Measurements from ENCODE around the gene SH3YL1. TPM values are rescaled to one million over a fixed set of nuclear protein-coding genes. Genes with fewer than 3 reads are reported as not detected.

The SH3YL1 gene
- total RNA-seq, 1 experiment from 2014 or later = 33.0 TPM

GRCh38 chr2:309148-309953 is 45.5 kb upstream of the SH3YL1 start:
- TF ChIP-seq EZH2 (IDR thresholded peaks at IDR 0.05; ENCODE audit: borderline replicate concordance, low read depth, low read length, poor library complexity, severe bottlenecking) = no peak
- TF ChIP-seq CTCF (conservative IDR thresholded peaks at IDR 0.05; ENCODE audit: low read depth, low read length) = no peak
- no peak overlapping the region for H3K4me3 ChIP-seq (ENCODE audit: low read depth, low read length, poor library complexity, severe bottlenecking)
- no peaks in the 10 kb centered on the region for H3K36me3 ChIP-seq (ENCODE audit: insufficient read depth, low read length, poor library complexity, severe bottlenecking)
- intact Hi-C loops (cut with micrococcal nuclease; ENCODE audit: unreplicated experiment) = no loop called here
- H3K27me3 ChIP-seq (replicated peaks; ENCODE audit: insufficient read depth, low read depth, low read length, poor library complexity) = peaks cover 8% of the 10 kb centered on the region
- CTCF ChIA-PET = no interaction called here
- no peaks in the 10 kb centered on the region for H3K9me3 ChIP-seq (ENCODE audit: low read depth, low read length, poor library complexity, severe bottlenecking)
- no TSS peak for BruUV-seq (replicated peaks)
- POLR2A ChIA-PET (ENCODE audit: low non-redundant PET) = no interaction called here
- no peak overlapping the region for H3K27ac ChIP-seq (ENCODE audit: low read depth, low read length, poor library complexity, severe bottlenecking)
- H3K4me1 ChIP-seq (ENCODE audit: insufficient read depth, low read length, poor library complexity, severe bottlenecking) = no peaks in the 10 kb centered on the region
- DNase-seq (ENCODE audit: low spot score) = no peak

GRCh38 chr2:305366-305765 is 41.5 kb upstream of the SH3YL1 start:
- no peaks in the 10 kb centered on the region for H3K36me3 ChIP-seq (ENCODE audit: insufficient read depth, low read length, poor library complexity, severe bottlenecking)
- peaks cover 8% of the 10 kb centered on the region for H3K27me3 ChIP-seq (replicated peaks; ENCODE audit: insufficient read depth, low read depth, low read length, poor library complexity)
- TF ChIP-seq CTCF (conservative IDR thresholded peaks at IDR 0.05; ENCODE audit: low read depth, low read length) (no peak), EZH2 (IDR thresholded peaks at IDR 0.05; ENCODE audit: borderline replicate concordance, low read depth, low read length, poor library complexity, severe bottlenecking) (no peak)
- BruUV-seq (replicated peaks) = no TSS peak
- DNase-seq (ENCODE audit: low spot score) = no peak
- no peaks in the 10 kb centered on the region for H3K4me1 ChIP-seq (ENCODE audit: insufficient read depth, low read length, poor library complexity, severe bottlenecking)
- CTCF ChIA-PET = no interaction called here
- POLR2A ChIA-PET (ENCODE audit: low non-redundant PET) = no interaction called here
- no peak overlapping the region for H3K4me3 ChIP-seq (ENCODE audit: low read depth, low read length, poor library complexity, severe bottlenecking)
- no peak overlapping the region for H3K27ac ChIP-seq (ENCODE audit: low read depth, low read length, poor library complexity, severe bottlenecking)
- H3K9me3 ChIP-seq (ENCODE audit: low read depth, low read length, poor library complexity, severe bottlenecking) = no peaks in the 10 kb centered on the region
- intact Hi-C loops (cut with micrococcal nuclease; ENCODE audit: unreplicated experiment) = no loop called here

- POLR2A ChIA-PET (ENCODE audit: low non-redundant PET) = no interaction called here
- TF ChIP-seq EZH2 (IDR thresholded peaks at IDR 0.05; ENCODE audit: borderline replicate concordance, low read depth, low read length, poor library complexity, severe bottlenecking) (no peak), CTCF (conservative IDR thresholded peaks at IDR 0.05; ENCODE audit: low read depth, low read length) (no peak)
- peaks cover 37% of the 10 kb centered on the region for H3K27me3 ChIP-seq (replicated peaks; ENCODE audit: insufficient read depth, low read depth, low read length, poor library complexity)
- DNase-seq (ENCODE audit: low spot score) = no peak
- H3K36me3 ChIP-seq (ENCODE audit: insufficient read depth, low read length, poor library complexity, severe bottlenecking) = no peaks in the 10 kb centered on the region
- no peak overlapping the region for H3K27ac ChIP-seq (ENCODE audit: low read depth, low read length, poor library complexity, severe bottlenecking)
- BruUV-seq (replicated peaks) = no TSS peak
- CTCF ChIA-PET = no interaction called here
- no peaks in the 10 kb centered on the region for H3K9me3 ChIP-seq (ENCODE audit: low read depth, low read length, poor library complexity, severe bottlenecking)
- no peaks in the 10 kb centered on the region for H3K4me1 ChIP-seq (ENCODE audit: insufficient read depth, low read length, poor library complexity, severe bottlenecking)
- intact Hi-C loops (cut with micrococcal nuclease; ENCODE audit: unreplicated experiment) = no loop called here
- H3K4me3 ChIP-seq (ENCODE audit: low read depth, low read length, poor library complexity, severe bottlenecking) = no peak overlapping the region
Measured at GRCh38 chr2:296354-296753, 32.5 kb upstream of the SH3YL1 start.

Measured in A673 (cell line).